Activated effector memory CD4-positive, alpha-beta T cell treated with Interleukin-2 at 50 U/mL for 16 hours (primary cell): ENCODE measurements around the gene MBNL1.

ENCODE experiments used
- DNase-seq: peaks from one replicate; pipeline ENCODE4 v3.0.0-alpha.2; 2020

The MBNL1 gene

GRCh38 chr3:152254041-152254440 is 14.7 kb upstream of the MBNL1 start:
- DNase-seq = no peak

- no peak for DNase-seq
These were observed 13.4 kb upstream of the MBNL1 start for GRCh38 chr3:152255290-152255689.

GRCh38 chr3:152256851-152257562 is 11.7 kb upstream of the MBNL1 start:
- DNase-seq = no peak

- no peak for DNase-seq
These were observed 11.1 kb upstream of the MBNL1 start for GRCh38 chr3:152257563-152258035.

- DNase-seq = no peak
These were observed 10.0 kb upstream of the MBNL1 start for GRCh38 chr3:152258448-152259393.

- DNase-seq = no peak
These were observed 9.3 kb upstream of the MBNL1 start for GRCh38 chr3:152259468-152259867.

GRCh38 chr3:152260026-152260425 is 8.7 kb upstream of the MBNL1 start:
- DNase-seq = no peak

GRCh38 chr3:152260529-152260928 is 8.2 kb upstream of the MBNL1 start:
- no peak for DNase-seq

- DNase-seq = no peak
These were observed 7.4 kb upstream of the MBNL1 start for GRCh38 chr3:152261329-152261728.

GRCh38 chr3:152263711-152264110 is 5.0 kb upstream of the MBNL1 start:
- no peak for DNase-seq

GRCh38 chr3:152264378-152264777 is 4.4 kb upstream of the MBNL1 start:
- DNase-seq = no peak

GRCh38 chr3:152266221-152266995 is 2.3 kb upstream of the MBNL1 start:
- DNase-seq = no peak

- no peak for DNase-seq
These were observed 736 bp upstream of the MBNL1 start for GRCh38 chr3:152267831-152268554.

GRCh38 chr3:152269056-152269830 is 514 bp downstream of the MBNL1 start:
- no peak for DNase-seq

- DNase-seq = no peak
These were observed 1.4 kb downstream of the MBNL1 start for GRCh38 chr3:152269831-152270734.

- no peak for DNase-seq
These were observed 2.2 kb downstream of the MBNL1 start for GRCh38 chr3:152270937-152271336.

GRCh38 chr3:152271501-152272236 is 2.9 kb downstream of the MBNL1 start:
- DNase-seq = no peak

GRCh38 chr3:152272771-152273242 is 4.1 kb downstream of the MBNL1 start:
- no peak for DNase-seq

GRCh38 chr3:152276681-152277080 is 8.0 kb downstream of the MBNL1 start:
- DNase-seq = no peak

- DNase-seq = no peak
These were observed 8.5 kb downstream of the MBNL1 start for GRCh38 chr3:152277198-152277597.
